Neural cell (in vitro differentiated cells): ENCODE measurements around the gene RPRD1A.

Source experiments
- EP300 ChIP-seq: fragments of 450-650 bp; conservative IDR thresholded peaks from 2 replicates; pipeline ENCODE4 v1.6.1; 2014; ENCODE audit warnings: antibody characterized with exemption, mild to moderate bottlenecking, moderate library complexity; ENCODE audit not compliant: poor library complexity, severe bottlenecking
- EZH2 ChIP-seq: fragments of 200-600, 300-800 bp; shearing (Covaris generic), sonication (generic); IDR thresholded peaks from 2 replicates; pipeline ENCODE4 v1.6.1; 2014; ENCODE audit warnings: antibody characterized with exemption, low read length, borderline replicate concordance, mild to moderate bottlenecking; ENCODE audit not compliant: insufficient read depth, poor library complexity, severe bottlenecking
- POLR2AphosphoS5 ChIP-seq: IDR thresholded peaks from 2 replicates; pipeline ENCODE4 v1.6.1; 2012
- RAD21 ChIP-seq: fragments of 450-650 bp; conservative IDR thresholded peaks from 2 replicates; pipeline ENCODE4 v1.6.1; 2014; ENCODE audit warnings: antibody characterized with exemption, mild to moderate bottlenecking, moderate library complexity
- SMC3 ChIP-seq: fragments of 450-650 bp; conservative IDR thresholded peaks from 2 replicates; pipeline ENCODE4 v1.6.1; 2014; ENCODE audit warnings: antibody characterized with exemption, mild to moderate bottlenecking, moderate library complexity; ENCODE audit not compliant: poor library complexity
- TAF1 ChIP-seq: IDR thresholded peaks from 2 replicates; pipeline ENCODE4 v1.6.1; 2012; ENCODE audit warnings: low read depth
- TF ChIP-seq, protein P1 (sequence below): fragments of 450-650 bp; IDR thresholded peaks from 2 replicates; pipeline ENCODE4 v1.5.1; 2014; ENCODE audit warnings: antibody characterized with exemption, mild to moderate bottlenecking, moderate library complexity; ENCODE audit not compliant: poor library complexity, severe bottlenecking

DNA sequence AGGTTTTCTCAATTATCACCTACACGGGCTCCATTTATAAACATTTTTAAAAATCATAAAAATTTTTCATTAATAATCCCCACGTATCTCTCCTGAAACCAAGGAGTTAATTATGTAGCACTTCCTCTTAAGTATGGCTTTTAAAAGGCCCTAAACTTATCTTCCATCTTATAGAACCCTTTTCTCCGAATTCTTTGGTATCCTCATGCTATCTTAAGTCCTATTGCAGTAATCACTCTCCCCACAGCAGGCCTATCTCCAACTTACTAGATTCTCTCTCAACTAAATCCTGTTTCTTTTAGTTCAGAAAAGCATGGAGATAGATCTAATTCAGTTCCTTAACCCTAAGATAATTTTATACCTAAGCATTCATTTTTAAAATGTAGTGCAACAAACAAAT, 26.2 kb downstream of the RPRD1A start:
- TF ChIP-seq, protein P1, sequence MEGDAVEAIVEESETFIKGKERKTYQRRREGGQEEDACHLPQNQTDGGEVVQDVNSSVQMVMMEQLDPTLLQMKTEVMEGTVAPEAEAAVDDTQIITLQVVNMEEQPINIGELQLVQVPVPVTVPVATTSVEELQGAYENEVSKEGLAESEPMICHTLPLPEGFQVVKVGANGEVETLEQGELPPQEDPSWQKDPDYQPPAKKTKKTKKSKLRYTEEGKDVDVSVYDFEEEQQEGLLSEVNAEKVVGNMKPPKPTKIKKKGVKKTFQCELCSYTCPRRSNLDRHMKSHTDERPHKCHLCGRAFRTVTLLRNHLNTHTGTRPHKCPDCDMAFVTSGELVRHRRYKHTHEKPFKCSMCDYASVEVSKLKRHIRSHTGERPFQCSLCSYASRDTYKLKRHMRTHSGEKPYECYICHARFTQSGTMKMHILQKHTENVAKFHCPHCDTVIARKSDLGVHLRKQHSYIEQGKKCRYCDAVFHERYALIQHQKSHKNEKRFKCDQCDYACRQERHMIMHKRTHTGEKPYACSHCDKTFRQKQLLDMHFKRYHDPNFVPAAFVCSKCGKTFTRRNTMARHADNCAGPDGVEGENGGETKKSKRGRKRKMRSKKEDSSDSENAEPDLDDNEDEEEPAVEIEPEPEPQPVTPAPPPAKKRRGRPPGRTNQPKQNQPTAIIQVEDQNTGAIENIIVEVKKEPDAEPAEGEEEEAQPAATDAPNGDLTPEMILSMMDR: no peak
- TF ChIP-seq EP300 (no peak), POLR2AphosphoS5 (no peak), SMC3 (no peak), TAF1 (no peak), EZH2 (no peak), RAD21 (no peak)
